Measurements from ENCODE around the gene JAZF1.

- TF ChIP-seq, protein P1, sequence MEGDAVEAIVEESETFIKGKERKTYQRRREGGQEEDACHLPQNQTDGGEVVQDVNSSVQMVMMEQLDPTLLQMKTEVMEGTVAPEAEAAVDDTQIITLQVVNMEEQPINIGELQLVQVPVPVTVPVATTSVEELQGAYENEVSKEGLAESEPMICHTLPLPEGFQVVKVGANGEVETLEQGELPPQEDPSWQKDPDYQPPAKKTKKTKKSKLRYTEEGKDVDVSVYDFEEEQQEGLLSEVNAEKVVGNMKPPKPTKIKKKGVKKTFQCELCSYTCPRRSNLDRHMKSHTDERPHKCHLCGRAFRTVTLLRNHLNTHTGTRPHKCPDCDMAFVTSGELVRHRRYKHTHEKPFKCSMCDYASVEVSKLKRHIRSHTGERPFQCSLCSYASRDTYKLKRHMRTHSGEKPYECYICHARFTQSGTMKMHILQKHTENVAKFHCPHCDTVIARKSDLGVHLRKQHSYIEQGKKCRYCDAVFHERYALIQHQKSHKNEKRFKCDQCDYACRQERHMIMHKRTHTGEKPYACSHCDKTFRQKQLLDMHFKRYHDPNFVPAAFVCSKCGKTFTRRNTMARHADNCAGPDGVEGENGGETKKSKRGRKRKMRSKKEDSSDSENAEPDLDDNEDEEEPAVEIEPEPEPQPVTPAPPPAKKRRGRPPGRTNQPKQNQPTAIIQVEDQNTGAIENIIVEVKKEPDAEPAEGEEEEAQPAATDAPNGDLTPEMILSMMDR (IDR thresholded peaks at IDR 0.05), result no peak
- TF ChIP-seq ZFX (IDR thresholded peaks at IDR 0.05; ENCODE audit: borderline replicate concordance), result no peak
Measured at GRCh38 chr7:28124413-28124812, 56.2 kb downstream of the JAZF1 start.

Measured in 22Rv1 (cell line).